HUDEP-2 (cell line): ENCODE measurements around the gene FHOD1.

Experiments
- DNase-seq, 76 experiments: peaks; one replicate each; lab custom pipeline; 2025; ENCODE audit not compliant: unreplicated experiment in 76 of 76; lab: John Stamatoyannopoulos, UW

Gene FHOD1

DNA sequence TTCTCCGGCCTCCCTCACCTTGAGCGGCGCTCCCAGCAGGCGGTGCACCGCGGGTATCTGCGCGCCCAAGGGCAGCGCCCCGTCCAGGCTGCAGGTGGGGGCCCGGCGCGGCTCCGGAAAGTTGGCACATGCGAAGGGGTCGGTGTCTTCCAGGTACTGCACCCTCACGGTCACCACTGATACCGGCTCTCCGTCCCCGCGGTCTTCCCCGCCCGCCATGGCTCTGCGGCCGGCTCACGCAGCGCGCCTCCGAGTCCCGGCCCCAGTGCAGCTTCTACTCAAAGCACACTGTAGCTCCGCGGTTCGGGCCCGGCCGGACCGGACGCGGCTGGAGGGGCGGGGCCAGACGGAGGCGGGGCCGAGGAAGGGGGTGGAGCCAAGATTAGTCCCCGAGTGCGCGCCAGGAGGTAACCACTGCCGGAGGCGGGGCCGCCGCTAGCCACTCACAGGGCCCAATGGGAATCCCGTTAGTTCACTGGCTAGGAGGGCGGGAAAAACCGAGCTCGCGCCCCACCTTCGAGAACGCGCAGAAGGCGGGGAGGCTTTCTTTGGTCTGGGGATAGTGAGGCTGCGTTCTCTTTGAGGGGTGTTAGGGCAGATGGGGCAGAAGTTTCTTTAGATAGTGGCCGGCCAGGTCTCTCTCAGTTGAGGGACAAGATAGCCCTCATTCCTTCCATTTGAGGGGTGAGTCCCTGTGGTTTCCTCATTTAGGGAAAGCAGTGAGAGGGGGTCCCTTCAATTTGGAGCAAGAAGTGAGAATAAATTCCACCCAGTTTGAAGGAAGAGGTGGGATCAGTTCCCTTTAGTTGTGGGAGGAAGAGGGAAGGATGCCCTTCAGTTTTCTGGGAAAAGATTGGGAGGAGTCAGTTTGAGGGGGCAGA, at the start of gene FHOD1:
TSS of gene FHOD1 (minus strand) at position 290 of the 881 bp plus-strand sequence. CDS start at position 219, 71 bp downstream.
- DNase-seq, result peak in 75 of 76 experiments; percentile 69 to 99 (median 96)

DNA sequence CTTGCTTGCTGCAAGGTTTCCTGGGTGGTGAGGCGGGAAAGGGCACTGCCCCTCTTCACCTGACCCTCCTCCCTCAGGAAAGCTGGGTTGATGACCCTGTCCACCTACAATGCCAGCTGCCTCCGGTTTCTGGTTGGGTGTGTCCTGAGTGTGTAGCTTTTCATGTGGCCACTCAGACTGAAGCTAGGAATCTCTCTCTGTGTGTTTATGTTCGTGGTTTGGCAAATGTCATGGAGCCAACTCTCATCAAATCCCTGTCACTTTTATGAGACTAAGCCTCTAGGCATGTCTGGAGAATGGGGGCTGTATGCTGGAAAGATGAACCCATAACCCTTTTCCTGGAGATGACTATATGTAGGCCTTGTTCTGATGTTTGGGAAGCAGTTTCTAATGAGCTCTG, 49.1 kb upstream of the FHOD1 start:
- DNase-seq, result no peak

- no peak for DNase-seq
Observed at GRCh38 chr16:67294938-67295361, 47.7 kb upstream of the FHOD1 start.

- DNase-seq, result no peak
Observed at GRCh38 chr16:67294171-67294757, 47.0 kb upstream of the FHOD1 start.

GRCh38 chr16:67291461-67291860, 44.2 kb upstream of the FHOD1 start:
- DNase-seq, result no peak

DNA sequence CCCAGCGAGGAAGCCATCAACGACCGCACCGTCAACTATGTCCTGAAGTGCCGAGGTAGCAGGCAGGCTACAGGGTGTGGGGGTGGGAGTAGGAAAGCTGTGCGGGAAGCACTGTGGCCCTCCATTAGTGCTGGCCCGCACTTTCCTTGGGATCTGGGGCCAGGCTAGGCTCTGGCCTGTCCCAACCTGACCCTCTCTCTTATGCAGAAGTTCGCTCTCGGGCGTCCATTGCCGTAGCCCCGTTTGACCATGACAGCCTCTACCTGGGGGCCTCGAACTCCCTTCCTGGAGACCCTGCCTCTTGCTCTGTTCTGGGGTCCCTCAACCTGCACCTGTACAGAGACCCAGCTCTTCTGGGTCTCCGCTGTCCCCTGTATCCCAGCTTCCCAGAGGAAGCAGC, 40.7 kb upstream of the FHOD1 start:
- no peak for DNase-seq

DNA sequence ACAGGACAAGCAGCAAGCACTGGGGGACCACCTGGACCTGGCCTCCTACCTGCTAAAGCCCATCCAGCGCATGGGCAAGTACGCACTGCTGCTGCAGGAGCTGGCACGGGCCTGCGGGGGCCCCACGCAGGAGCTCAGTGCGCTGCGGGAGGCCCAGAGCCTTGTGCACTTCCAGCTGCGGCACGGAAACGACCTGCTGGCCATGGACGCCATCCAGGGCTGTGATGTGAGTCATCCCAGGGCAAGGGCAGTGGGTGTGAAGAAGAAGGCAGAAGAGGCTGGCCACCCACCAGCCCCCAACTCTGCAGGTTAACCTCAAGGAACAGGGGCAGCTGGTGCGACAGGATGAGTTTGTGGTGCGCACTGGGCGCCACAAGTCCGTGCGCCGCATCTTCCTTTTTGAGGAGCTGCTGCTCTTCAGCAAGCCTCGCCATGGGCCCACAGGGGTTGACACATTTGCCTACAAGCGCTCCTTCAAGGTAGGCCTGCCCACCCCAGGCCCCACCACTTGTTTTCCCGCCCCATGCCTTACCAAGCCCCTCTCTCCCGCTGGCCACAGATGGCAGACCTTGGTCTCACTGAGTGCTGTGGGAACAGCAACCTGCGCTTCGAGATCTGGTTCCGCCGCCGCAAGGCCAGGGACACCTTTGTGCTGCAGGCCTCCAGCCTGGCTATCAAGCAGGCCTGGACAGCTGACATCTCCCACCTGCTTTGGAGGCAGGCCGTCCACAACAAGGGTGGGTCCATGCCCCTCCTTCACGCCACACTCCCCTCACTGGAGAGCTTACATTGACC, 39.4 kb upstream of the FHOD1 start:
- DNase-seq, result no peak

GRCh38 chr16:67284699-67285646, 37.7 kb upstream of the FHOD1 start:
- DNase-seq, result peak in 20 of 76 experiments; percentile 4 to 37 (median 18)

DNA sequence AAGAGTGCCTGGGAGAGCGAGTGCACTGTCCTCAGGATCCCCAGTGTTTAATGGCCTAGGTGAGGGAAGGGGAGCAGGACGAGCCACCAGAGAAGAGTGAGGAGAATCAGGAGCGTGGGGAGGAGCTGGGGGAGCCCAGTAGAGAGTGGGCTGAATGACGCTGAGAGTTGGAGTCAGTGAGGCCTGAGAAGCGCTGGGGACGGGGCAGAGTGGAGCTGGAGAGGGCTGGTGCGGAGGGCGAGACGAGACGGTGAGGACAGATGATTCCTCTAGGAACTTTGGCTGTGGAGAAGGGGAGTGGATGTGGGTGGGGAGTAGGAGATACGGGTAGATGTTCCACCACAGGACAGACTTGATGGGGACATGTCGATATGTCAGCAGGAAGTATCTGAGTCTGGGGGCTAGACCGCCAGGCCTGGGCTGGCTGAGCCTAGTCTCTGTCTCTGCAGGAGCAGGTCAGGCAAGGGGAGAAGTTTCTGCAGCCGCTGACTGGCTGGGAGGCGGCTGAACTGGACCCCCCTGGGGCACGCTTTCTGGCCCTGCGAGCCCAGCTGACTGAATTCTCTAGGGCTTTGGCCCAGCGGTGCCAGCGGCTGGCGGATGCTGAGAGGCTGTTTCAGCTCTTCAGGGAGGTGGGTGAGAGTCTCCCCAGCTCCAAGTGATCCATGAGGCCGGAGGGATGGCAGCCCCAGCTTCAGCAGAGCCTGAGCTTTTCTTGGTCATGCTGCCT, 36.7 kb upstream of the FHOD1 start:
- DNase-seq, result no peak

GRCh38 chr16:67283039-67283825, 36.0 kb upstream of the FHOD1 start:
- DNase-seq, result no peak

GRCh38 chr16:67282447-67282805, 35.1 kb upstream of the FHOD1 start:
- no peak for DNase-seq

- DNase-seq, result no peak
Observed at GRCh38 chr16:67281536-67282446, 34.5 kb upstream of the FHOD1 start.

DNA sequence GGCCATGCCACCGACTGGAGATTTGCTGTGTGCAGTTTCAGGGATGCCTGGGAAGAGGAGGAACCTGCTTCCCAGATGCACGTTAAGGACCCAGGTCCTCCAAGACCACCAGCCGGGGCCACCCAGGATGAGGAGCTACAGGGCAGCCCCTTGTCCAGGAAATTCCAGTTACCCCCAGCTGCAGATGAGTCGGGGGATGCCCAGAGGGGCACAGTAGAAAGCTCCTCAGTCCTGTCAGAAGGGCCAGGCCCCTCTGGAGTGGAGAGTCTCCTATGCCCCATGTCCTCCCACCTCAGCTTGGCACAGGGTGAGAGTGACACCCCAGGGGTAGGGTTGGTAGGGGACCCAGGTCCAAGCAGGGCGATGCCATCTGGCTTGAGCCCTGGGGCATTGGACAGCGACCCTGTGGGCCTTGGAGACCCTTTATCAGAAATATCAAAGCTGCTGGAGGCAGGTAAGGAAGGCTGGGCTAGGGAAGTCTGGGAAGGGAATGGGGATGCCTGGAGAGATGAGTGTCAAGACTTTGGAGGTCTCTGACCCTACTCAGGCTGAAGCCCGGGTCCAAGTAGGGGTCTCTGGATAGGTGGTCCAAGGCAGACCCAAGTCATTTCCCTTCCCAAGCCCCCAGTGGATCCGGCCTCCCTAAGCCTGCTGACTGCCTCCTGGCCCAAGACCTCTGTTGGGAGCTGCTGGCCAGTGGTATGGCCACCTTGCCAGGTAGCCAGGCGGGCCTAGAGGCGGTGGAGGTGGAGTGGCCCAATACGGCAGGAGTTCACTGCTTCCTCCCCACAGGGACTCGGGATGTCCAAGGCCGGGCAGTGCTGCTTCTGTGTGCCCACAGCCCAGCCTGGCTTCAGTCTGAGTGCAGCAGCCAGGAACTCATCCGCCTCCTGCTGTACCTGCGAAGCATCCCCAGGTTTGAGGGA, 33.1 kb upstream of the FHOD1 start:
- no peak for DNase-seq

DNA sequence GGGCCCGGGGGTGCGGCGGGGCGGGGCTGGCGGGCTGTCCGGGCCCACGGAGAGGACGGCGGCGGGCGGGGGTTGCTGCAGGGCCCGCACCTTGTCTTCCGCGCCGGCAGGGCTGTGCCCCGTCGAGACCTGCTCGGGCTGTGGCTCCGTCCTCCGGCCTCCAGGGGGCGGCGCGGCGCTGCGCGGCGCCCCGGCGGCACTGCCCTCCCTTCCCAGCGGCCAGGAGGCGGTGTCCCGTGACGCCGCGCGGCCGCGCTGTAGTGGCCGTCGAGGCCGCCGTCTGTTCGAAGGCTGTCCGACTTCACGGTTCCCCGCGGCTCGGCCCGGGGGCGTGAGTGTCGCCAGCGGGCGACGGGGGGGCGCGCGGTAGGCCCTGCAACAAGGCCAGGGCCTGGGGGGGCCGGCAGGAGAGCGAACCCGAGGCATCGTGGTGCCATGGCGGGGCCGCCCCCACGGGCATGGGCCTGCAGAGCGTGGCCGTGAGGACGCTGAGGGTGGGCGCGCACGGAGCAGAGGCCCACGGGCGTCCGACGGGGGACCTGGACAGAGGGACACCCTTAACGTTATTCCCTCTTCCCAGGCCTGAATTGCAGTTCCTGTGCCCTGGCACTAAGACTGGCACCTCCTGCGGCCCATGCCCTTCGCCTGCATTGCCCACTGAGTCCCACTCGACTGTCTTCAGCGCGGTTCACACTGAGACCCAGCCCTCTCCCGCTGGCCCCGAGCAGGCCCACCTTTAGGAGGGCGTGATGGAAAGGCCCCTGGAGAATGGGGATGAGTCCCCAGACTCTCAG, 32.2 kb upstream of the FHOD1 start, which contains the start of gene PLEKHG4:
TSS of gene PLEKHG4 (plus strand) at position 237 of the 794 bp plus-strand sequence. CDS start at position 750, 513 bp downstream.
- peak in 72 of 76 experiments; percentile 24 to 86 (median 71) for DNase-seq

DNA sequence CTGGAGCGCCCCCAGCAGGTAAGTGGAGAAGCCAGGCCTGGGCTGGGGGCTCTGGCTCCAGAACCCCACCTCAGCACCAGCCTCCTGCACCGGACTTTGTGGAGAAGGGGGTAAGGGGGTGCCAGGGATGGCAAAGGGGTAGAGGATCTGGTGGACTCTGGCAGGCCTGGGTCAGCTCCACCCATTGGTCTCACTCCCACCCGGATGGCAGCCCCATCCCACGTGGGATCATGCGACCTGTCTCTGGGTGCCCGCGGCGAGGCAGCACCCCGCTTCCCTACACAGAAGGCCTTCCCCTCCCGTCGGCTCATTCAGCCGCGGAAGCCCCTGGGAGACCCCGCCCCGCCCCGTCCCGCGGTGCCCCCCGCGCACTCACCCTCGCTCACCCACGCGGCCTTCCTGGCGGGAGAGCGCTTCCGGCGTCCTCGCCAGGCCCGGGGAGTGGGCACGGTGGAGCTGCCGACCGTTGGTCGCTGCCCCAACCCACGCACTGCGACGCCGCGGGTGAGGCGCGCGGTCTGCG, 31.6 kb upstream of the FHOD1 start:
- DNase-seq, result peak in 52 of 76 experiments; percentile 2 to 86 (median 53)
